H1 (cell line): ENCODE data around the gene RRBP1. TPM values are rescaled to one million over a fixed set of nuclear protein-coding genes. Genes with fewer than 3 reads are reported as not detected.

ENCODE experiments used
- POLR2A ChIP-seq, 2 experiments: IDR thresholded peaks; 1 replicate in 1 of 2; 2 replicates in 1 of 2; pipeline ENCODE4 v1.6.1; 2011; ENCODE audit warnings: low read depth in 2 of 2, low read length in 2 of 2, mild to moderate bottlenecking in 2 of 2; ENCODE audit errors: control extremely low read depth in 1 of 2
- polyA plus RNA-seq, 7 experiments: library from polyadenylated mRNA; depleted of rRNA in 3 of 7; stranded (reverse) in 5 of 7; unstranded in 2 of 7; fragments of >200 nt in 5 of 7; fragments of 200-250 nt in 2 of 7; gene quantifications; 1 replicate in 5 of 7; 2 replicates in 1 of 7; 4 replicates in 1 of 7; pipeline versions ENCODE4 v1.2.1 to v1.2.3, GENCODE V29; 2011 to 2013; ENCODE audit warnings: missing spikeins in 2 of 7, mixed read lengths in 2 of 7
- total RNA-seq: library from RNA; stranded (reverse); fragmentation: NEBNext Ultra II Directional; extraction: Animal tissue kit (Norgen Biotek cat#: 25700); gene quantifications from 2 replicates; pipeline ENCODE4 v1.2.1, GENCODE V29; 2021
- TF ChIP-seq, protein P1 (sequence below): fragments of 300-600 bp; sonication (generic); IDR thresholded peaks from 2 replicates; pipeline ENCODE4 v1.7.1; 2012; ENCODE audit warnings: low read length, moderate library complexity, mild to moderate bottlenecking, inconsistent platforms; ENCODE audit not compliant: insufficient replicate concordance

Gene RRBP1
- total and polyA plus RNA-seq, 2 of the 8 experiments (the other 6 are each of a cell fraction or from before 2014, with no cell fraction given): 15.9 to 157 TPM

DNA sequence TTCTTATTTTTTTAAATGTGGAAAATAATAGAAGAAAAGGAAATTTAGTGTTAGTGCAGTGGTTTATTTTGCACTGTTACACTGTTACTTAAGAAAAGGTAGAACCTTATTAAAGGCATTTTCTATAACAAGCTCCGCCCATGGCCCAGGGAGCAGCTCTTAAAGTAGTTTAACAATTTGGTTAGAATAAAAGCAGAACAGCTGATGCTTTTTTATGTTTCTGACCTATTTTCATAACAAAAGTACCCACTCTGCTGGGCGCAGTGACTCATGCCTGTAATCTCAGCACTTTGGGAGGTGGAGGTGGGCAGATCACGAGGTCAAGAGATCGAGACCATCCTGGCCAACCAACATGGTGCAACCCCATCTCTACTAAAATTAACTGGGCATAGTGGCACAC lies 79.5 kb downstream of the RRBP1 start (continued):
- TF ChIP-seq, protein P1, sequence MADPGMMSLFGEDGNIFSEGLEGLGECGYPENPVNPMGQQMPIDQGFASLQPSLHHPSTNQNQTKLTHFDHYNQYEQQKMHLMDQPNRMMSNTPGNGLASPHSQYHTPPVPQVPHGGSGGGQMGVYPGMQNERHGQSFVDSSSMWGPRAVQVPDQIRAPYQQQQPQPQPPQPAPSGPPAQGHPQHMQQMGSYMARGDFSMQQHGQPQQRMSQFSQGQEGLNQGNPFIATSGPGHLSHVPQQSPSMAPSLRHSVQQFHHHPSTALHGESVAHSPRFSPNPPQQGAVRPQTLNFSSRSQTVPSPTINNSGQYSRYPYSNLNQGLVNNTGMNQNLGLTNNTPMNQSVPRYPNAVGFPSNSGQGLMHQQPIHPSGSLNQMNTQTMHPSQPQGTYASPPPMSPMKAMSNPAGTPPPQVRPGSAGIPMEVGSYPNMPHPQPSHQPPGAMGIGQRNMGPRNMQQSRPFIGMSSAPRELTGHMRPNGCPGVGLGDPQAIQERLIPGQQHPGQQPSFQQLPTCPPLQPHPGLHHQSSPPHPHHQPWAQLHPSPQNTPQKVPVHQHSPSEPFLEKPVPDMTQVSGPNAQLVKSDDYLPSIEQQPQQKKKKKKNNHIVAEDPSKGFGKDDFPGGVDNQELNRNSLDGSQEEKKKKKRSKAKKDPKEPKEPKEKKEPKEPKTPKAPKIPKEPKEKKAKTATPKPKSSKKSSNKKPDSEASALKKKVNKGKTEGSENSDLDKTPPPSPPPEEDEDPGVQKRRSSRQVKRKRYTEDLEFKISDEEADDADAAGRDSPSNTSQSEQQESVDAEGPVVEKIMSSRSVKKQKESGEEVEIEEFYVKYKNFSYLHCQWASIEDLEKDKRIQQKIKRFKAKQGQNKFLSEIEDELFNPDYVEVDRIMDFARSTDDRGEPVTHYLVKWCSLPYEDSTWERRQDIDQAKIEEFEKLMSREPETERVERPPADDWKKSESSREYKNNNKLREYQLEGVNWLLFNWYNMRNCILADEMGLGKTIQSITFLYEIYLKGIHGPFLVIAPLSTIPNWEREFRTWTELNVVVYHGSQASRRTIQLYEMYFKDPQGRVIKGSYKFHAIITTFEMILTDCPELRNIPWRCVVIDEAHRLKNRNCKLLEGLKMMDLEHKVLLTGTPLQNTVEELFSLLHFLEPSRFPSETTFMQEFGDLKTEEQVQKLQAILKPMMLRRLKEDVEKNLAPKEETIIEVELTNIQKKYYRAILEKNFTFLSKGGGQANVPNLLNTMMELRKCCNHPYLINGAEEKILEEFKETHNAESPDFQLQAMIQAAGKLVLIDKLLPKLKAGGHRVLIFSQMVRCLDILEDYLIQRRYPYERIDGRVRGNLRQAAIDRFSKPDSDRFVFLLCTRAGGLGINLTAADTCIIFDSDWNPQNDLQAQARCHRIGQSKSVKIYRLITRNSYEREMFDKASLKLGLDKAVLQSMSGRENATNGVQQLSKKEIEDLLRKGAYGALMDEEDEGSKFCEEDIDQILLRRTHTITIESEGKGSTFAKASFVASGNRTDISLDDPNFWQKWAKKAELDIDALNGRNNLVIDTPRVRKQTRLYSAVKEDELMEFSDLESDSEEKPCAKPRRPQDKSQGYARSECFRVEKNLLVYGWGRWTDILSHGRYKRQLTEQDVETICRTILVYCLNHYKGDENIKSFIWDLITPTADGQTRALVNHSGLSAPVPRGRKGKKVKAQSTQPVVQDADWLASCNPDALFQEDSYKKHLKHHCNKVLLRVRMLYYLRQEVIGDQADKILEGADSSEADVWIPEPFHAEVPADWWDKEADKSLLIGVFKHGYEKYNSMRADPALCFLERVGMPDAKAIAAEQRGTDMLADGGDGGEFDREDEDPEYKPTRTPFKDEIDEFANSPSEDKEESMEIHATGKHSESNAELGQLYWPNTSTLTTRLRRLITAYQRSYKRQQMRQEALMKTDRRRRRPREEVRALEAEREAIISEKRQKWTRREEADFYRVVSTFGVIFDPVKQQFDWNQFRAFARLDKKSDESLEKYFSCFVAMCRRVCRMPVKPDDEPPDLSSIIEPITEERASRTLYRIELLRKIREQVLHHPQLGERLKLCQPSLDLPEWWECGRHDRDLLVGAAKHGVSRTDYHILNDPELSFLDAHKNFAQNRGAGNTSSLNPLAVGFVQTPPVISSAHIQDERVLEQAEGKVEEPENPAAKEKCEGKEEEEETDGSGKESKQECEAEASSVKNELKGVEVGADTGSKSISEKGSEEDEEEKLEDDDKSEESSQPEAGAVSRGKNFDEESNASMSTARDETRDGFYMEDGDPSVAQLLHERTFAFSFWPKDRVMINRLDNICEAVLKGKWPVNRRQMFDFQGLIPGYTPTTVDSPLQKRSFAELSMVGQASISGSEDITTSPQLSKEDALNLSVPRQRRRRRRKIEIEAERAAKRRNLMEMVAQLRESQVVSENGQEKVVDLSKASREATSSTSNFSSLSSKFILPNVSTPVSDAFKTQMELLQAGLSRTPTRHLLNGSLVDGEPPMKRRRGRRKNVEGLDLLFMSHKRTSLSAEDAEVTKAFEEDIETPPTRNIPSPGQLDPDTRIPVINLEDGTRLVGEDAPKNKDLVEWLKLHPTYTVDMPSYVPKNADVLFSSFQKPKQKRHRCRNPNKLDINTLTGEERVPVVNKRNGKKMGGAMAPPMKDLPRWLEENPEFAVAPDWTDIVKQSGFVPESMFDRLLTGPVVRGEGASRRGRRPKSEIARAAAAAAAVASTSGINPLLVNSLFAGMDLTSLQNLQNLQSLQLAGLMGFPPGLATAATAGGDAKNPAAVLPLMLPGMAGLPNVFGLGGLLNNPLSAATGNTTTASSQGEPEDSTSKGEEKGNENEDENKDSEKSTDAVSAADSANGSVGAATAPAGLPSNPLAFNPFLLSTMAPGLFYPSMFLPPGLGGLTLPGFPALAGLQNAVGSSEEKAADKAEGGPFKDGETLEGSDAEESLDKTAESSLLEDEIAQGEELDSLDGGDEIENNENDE: peak; percentile 30
- TF ChIP-seq POLR2A (IDR thresholded peaks at IDR 0.05; ENCODE audit: control extremely low read depth in 1 of 2, low read depth in 2 of 2, low read length in 2 of 2): no peak
- TF ChIP-seq, all 59 proteins: peak for 2
